BJ (cell line): ENCODE measurements around the gene FGF9. TPM values are rescaled to one million over a fixed set of nuclear protein-coding genes. Genes with fewer than 3 reads are reported as not detected.

Experiments
- CTCF ChIA-PET: fragments of 350-600 bp; formaldehyde crosslinking; extraction: SDS; loops from one replicate; lab custom pipeline; 2021; ENCODE audit warnings: antibody characterized with exemption, inconsistent platforms; lab: Yijun Ruan, JAX
- POLR2A ChIA-PET: fragments of 300-600 bp; sonication (Branson Sonifier 250); formaldehyde crosslinking; extraction: SDS; loops from one replicate; lab custom pipeline; 2021; ENCODE audit warnings: antibody characterized with exemption; lab: Charles Lee
- DNase-seq: peaks from one replicate; pipeline ENCODE4 v3.0.0-alpha.2; 2011; ENCODE audit warnings: low read depth
- H3K27me3 ChIP-seq: 2 replicates; pipeline ENCODE4 v1.6.0; 2011; ENCODE audit warnings: low read length; ENCODE audit not compliant: control insufficient read depth, insufficient read depth
- H3K36me3 ChIP-seq: 2 replicates; pipeline ENCODE4 v1.5.1; 2011; ENCODE audit warnings: low read length; ENCODE audit not compliant: control insufficient read depth, insufficient read depth
- H3K4me3 ChIP-seq: 2 replicates; pipeline ENCODE4 v1.5.1; 2011; ENCODE audit warnings: low read depth, mild to moderate bottlenecking, control low read depth, low read length
- polyA plus RNA-seq: library from polyadenylated mRNA; depleted of rRNA; stranded (reverse); fragments of >200 nt; gene quantifications from 2 replicates; pipeline ENCODE4 v1.2.3, GENCODE V29; 2011
- TF ChIP-seq, protein P1 (sequence below): IDR thresholded peaks from 2 replicates; pipeline ENCODE4 v1.5.1; 2011; ENCODE audit warnings: low read depth, mild to moderate bottlenecking, control low read depth, inconsistent platforms, low read length, moderate library complexity; ENCODE audit not compliant: insufficient read depth

The FGF9 gene
- polyA plus RNA-seq, 1 experiment, result not detected

DNA sequence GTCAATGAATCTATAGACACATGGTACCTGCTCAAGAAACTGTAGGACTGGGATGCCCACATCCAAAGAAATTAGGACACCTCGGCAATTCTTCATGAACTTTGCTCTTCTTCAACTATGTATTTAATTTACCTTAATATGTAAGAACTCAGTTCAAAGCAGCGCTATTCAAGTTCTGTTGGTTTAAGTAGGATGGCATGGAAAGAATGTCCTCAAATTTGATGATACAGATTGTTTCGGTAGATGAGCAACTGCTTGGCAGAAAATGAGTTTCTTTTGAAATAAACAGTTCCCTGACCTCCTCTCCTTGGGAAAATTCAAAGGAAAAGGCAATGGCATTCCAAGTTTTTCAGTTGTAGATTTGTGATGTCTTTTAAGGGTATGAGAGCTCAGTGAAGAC, 36.7 kb downstream of the FGF9 start:
- ChIA-PET CTCF (no interaction called here), POLR2A (no interaction called here)
- Histone ChIP-seq H3K36me3 (no peaks in the 10 kb centered on the region), H3K4me3 (no peak overlapping the region), H3K27me3 (no peaks in the 10 kb centered on the region)
- DNase-seq, result no peak
- TF ChIP-seq, protein P1, sequence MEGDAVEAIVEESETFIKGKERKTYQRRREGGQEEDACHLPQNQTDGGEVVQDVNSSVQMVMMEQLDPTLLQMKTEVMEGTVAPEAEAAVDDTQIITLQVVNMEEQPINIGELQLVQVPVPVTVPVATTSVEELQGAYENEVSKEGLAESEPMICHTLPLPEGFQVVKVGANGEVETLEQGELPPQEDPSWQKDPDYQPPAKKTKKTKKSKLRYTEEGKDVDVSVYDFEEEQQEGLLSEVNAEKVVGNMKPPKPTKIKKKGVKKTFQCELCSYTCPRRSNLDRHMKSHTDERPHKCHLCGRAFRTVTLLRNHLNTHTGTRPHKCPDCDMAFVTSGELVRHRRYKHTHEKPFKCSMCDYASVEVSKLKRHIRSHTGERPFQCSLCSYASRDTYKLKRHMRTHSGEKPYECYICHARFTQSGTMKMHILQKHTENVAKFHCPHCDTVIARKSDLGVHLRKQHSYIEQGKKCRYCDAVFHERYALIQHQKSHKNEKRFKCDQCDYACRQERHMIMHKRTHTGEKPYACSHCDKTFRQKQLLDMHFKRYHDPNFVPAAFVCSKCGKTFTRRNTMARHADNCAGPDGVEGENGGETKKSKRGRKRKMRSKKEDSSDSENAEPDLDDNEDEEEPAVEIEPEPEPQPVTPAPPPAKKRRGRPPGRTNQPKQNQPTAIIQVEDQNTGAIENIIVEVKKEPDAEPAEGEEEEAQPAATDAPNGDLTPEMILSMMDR, result no peak

DNA sequence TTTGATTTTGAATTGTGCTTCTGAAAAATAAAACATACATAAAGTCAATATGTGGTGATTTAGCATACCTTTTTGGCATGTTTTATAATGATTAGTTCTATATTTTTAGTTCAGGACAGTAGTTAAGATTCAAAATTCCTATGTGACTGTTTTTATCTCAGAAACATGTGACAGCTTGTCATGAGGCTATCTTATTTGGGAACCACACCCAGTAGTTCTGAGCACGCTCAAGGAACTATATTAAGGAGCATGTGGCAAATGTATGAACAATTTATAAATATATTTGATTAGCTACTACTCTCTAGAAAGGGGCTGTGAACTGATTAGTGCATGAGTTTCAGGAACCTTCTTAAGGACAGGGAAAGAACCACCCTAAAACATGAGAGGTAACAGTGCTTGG, 38.8 kb downstream of the FGF9 start:
- Histone ChIP-seq H3K36me3 (no peaks in the 10 kb centered on the region), H3K27me3 (no peaks in the 10 kb centered on the region), H3K4me3 (no peak overlapping the region)
- ChIA-PET POLR2A (no interaction called here), CTCF (interaction anchor here (1.5 kb wide), 1 partner anchor 9 kb away, joined by 3 read pairs; no protein-coding TSS in a partner anchor)
- TF ChIP-seq, protein P1, result no peak
- no peak for DNase-seq

DNA sequence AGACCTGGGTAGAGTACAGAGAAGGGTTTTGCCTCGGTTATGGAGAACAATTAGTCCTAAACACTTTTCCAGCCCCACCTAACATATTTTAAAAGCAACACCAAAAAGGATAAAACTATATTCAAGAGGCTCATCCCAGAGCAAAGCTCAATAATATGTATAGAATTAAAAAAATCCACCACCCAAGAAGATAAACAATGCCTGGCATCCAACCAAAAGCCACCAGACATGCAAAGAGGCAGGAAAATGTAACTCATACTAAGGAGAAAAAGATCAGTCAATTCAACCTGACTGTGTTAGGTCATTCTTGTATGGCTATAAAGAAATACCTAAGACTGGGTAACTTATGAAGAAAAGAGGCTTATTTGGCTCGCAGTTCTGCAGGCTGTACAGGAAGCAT, 39.3 kb downstream of the FGF9 start:
- ChIA-PET CTCF (interaction anchor here (1.5 kb wide), 1 partner anchor 9 kb away, joined by 3 read pairs; no protein-coding TSS in a partner anchor), POLR2A (no interaction called here)
- Histone ChIP-seq H3K36me3 (no peaks in the 10 kb centered on the region), H3K27me3 (no peaks in the 10 kb centered on the region), H3K4me3 (no peak overlapping the region)
- no peak for DNase-seq
- TF ChIP-seq, protein P1, result no peak

DNA sequence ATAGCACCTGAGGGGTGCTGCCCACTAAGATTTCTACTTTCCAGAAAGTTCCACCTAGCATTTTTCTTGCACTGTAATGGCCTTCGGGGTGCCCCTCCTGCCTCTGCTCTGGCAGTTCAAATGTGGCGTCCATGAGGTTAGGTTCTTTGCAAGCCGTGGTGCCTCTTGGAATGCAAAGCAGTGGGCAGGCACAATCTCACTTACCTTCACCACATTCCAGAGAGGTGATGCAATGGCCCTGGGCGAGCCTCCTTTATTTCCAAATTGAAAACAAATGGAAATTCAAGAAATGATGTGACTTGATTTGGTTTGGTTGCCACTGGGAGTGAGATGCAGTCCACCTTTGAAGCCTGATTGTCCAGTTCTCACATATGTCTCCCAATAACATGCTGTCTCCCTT, 46.9 kb downstream of the FGF9 start:
- ChIA-PET POLR2A (no interaction called here), CTCF (no interaction called here)

DNA sequence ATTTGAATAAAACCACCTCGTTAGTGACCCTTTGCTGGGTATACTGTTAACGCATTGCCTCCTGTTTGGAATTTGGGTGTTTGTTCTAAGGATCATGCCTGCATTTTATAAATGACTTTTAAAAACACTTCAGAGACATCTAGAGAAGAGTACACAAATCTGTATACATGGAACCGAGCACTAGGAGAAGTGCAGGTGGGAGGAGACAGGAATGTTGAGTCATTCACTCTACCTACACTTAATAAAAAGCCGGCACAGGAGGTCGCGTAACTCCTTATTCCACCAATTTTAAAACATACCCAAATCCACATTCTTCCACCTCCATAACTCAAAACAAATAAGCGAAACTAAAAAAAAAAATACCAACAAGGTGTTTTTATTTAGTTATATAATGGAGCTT, 48.6 kb downstream of the FGF9 start:
- POLR2A ChIA-PET, result no interaction called here
- no peak for DNase-seq
- Histone ChIP-seq H3K36me3 (no peaks in the 10 kb centered on the region), H3K4me3 (no peak overlapping the region), H3K27me3 (no peaks in the 10 kb centered on the region)
- TF ChIP-seq, protein P1, result no peak
- CTCF ChIA-PET, result interaction anchor here (1.2 kb wide), 1 partner anchor 10 kb away, joined by 3 read pairs; no protein-coding TSS in a partner anchor

More for the DNA sequence above, 46.9 kb downstream of the FGF9 start:
- DNase-seq, result no peak
- TF ChIP-seq, protein P1, result no peak
- no peaks in the 10 kb centered on the region for H3K36me3 ChIP-seq
- no peaks in the 10 kb centered on the region for H3K27me3 ChIP-seq
- no peak overlapping the region for H3K4me3 ChIP-seq
